Ovary (tissue), 9 donors: ENCODE data around the gene ENOX1. TPM values are rescaled to one million over a fixed set of nuclear protein-coding genes. Genes with fewer than 3 reads are reported as not detected.

Source experiments
- DNase-seq, 5 donors: peaks; one replicate each; pipeline ENCODE4 v3.0.0-alpha.2; 2019 to 2020
- H3K27ac ChIP-seq, 2 donors: fragments of 200-600 bp; one replicate each; pipeline versions ENCODE4 v1.5.1 to v1.8.0; 2019 to 2022
- H3K27me3 ChIP-seq: fragments of 200-600 bp; one replicate; pipeline ENCODE4 v1.8.0; 2022
- H3K36me3 ChIP-seq: fragments of 200-600 bp; sonication (generic); one replicate; pipeline ENCODE4 v1.5.1; 2019
- H3K4me1 ChIP-seq: one replicate; pipeline ENCODE4 v1.8.1; 2013; ENCODE audit warnings: mild to moderate bottlenecking, moderate library complexity; ENCODE audit not compliant: insufficient read depth
- H3K4me3 ChIP-seq: fragments of 200-600 bp; sonication (generic); one replicate; pipeline ENCODE4 v1.5.1; 2017
- H3K9me3 ChIP-seq, 2 donors: fragments of 200-600 bp in 1 of 2; sonication (generic) in 1 of 2; one replicate each; pipeline versions ENCODE4 v1.5.1 to v1.8.1; 2013 to 2019; ENCODE audit warnings: mild to moderate bottlenecking in 1 of 2, moderate library complexity in 1 of 2
- EP300 ChIP-seq: sonication (generic); formaldehyde crosslinking; IDR thresholded peaks from one replicate; pipeline ENCODE4 v1.6.1; 2017; ENCODE audit warnings: antibody characterized with exemption
- POLR2A ChIP-seq: fragments of 450-650 bp; IDR thresholded peaks from one replicate; pipeline ENCODE4 v1.6.1; 2017; ENCODE audit warnings: antibody characterized with exemption, mild to moderate bottlenecking, moderate library complexity
- WGBS, 3 donors: extraction: QIAGEN DNeasy Blood & Tissue Kit in 1 of 3; methylation state at CpG; one replicate each; pipeline versions ENCODE4 v1.1.5 to v1.1.7; 2013 to 2017; 5-methylcytosine and 5-hydroxymethylcytosine counted together
- intact Hi-C, 4 donors: fragments of 100-400 bp; cut with DNase I; formaldehyde crosslinking; loops; one replicate each; pipeline versions ENCODE4 v1.11.0 to v1.15.1; 2022 to 2023
- polyA plus RNA-seq, 2 donors: library from polyadenylated mRNA; stranded (reverse); fragments of 200-250 nt in 1 of 2; fragments of 350-450 nt in 1 of 2; fragmentation: Illumina TruSeq in 1 of 2; extraction: RNeasy Lipid Tissue Mini Kit (QIAGEN cat#74804) in 1 of 2; gene quantifications; one replicate each; pipeline ENCODE4 v1.2.3, GENCODE V29; 2013 to 2014
- total RNA-seq, 7 donors: library from RNA; depleted of rRNA in 2 of 7; stranded (reverse); fragments of >200 nt in 2 of 7; fragmentation: NEBNext Ultra II Directional in 3 of 7; extraction: Animal tissue kit (Norgen Biotek cat#: 25700) in 3 of 7; gene quantifications; one replicate each; pipeline versions ENCODE4 v1.1.0 to v1.2.4, GENCODE V29; 2016 to 2023
- TF ChIP-seq, protein P1 (sequence below), 3 donors: fragments of 450-650 bp in 2 of 3; fragments of 200-600 bp in 1 of 3; IDR thresholded peaks; one replicate each; pipeline versions ENCODE4 v1.5.1 to v1.8.0; 2016 to 2022; ENCODE audit warnings: antibody characterized with exemption in 3 of 3, mild to moderate bottlenecking in 1 of 3
- donor health status: DM: no; HTN: no; CAD: no; lungs with moderate emphysema.
- donor health status: DM: no; HTN: no; CAD: no.
- donor health status: Bipolar disorder and iron deficiency.
- donor health status: DM: yes; HTN: yes; CAD: no.
- donor health status: DM: no; HTN: no; CAD: no.
- donor health status: DM: yes; HTN: yes; CAD: no.

The ENOX1 gene
- total and polyA plus RNA-seq, 9 donors = 3.6 to 17.5 (median 7.8) TPM

DNA sequence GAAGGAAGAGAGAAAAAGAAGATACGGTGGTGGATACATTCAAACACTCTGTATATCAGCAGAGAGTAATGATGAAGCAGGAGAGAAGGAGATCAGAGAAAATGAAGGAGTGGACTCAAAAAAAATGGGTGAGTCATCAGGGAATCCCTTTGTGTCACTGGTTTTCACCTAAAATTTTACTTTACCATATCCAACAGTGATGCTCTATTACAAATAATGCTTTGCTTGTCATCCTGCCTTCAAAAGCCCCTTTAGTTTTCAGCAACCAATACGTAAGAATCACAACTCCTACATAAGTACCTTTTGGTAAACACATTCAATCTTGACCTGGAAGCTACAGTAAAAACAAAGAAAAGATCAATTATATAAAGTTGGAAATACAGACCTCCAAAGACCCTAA, 88.8 kb downstream of the ENOX1 start:
- Histone ChIP-seq H3K4me1 (no peaks in the 10 kb centered on the region), H3K4me3 (no peak overlapping the region), H3K27ac (no peak overlapping the region), H3K27me3 (no peaks in the 10 kb centered on the region), H3K9me3 (no peaks in the 10 kb centered on the region), H3K36me3 (no peaks in the 10 kb centered on the region)
- 89 to 91% (median 89%) methylated on average over 2 of the region's 2 CpGs for WGBS, 3 donors
- TF ChIP-seq POLR2A = no peak
- TF ChIP-seq, protein P1, sequence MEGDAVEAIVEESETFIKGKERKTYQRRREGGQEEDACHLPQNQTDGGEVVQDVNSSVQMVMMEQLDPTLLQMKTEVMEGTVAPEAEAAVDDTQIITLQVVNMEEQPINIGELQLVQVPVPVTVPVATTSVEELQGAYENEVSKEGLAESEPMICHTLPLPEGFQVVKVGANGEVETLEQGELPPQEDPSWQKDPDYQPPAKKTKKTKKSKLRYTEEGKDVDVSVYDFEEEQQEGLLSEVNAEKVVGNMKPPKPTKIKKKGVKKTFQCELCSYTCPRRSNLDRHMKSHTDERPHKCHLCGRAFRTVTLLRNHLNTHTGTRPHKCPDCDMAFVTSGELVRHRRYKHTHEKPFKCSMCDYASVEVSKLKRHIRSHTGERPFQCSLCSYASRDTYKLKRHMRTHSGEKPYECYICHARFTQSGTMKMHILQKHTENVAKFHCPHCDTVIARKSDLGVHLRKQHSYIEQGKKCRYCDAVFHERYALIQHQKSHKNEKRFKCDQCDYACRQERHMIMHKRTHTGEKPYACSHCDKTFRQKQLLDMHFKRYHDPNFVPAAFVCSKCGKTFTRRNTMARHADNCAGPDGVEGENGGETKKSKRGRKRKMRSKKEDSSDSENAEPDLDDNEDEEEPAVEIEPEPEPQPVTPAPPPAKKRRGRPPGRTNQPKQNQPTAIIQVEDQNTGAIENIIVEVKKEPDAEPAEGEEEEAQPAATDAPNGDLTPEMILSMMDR (IDR thresholded peaks at IDR 0.05) = no peak
- TF ChIP-seq EP300 = no peak
- intact Hi-C loops = no loop called here
- DNase-seq = no peak

DNA sequence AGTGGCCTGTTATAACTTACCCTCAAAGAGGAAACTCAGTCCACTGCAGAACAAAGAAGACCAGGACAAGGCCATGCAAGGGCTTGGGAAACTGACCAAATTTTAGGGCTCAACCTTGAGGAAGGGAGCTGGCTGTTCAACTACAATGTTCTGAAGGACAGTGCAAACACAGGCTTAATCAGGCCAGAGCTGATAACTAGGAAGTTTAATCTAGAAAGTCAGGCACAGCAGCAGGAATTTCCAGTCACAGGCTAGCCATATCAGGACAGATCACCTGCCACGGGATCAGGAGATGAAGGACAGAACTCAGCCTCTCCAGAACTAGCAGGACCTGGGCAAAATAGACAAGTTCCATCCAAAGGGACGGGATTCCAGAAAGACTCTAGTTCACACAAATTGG, 89.4 kb downstream of the ENOX1 start:
- DNase-seq = no peak
- no peaks in the 10 kb centered on the region for H3K27me3 ChIP-seq
- no peak overlapping the region for H3K4me3 ChIP-seq
- intact Hi-C loops = no loop called here
- no peaks in the 10 kb centered on the region for H3K4me1 ChIP-seq
- 82 to 87% (median 82%) methylated on average over 2 of the region's 2 CpGs for WGBS, 3 donors
- H3K36me3 ChIP-seq = no peaks in the 10 kb centered on the region
- TF ChIP-seq POLR2A (no peak), EP300 (no peak)
- TF ChIP-seq, protein P1 (IDR thresholded peaks at IDR 0.05) = no peak
- H3K9me3 ChIP-seq = no peaks in the 10 kb centered on the region
- H3K27ac ChIP-seq = no peak overlapping the region

DNA sequence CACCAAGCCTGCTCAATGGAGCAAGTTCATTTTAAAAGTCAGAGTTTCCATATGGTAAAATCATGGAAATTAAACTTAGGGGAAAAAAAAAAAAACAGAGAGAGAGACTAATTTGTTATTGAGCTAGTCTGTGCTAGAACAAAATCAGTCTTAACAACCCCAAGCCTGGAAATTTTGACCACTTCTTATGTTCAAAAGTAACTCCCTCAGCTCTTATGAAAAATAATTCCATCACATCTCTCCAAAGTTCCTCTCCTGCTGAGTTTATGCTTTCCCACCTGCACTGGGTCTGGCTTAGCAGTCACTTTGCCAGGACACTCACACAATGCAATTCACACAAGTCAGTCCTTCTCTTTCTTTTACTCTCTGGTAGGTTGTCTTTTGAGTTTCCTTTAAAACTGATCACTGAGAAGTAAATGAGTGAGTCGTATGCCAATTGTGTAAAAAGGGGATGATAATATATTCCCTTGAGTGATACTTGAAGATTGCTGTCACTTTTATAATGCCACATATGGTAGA, 92.6 kb downstream of the ENOX1 start:
- Histone ChIP-seq H3K4me1 (no peaks in the 10 kb centered on the region), H3K4me3 (no peak overlapping the region), H3K27ac (no peak overlapping the region), H3K9me3 (no peaks in the 10 kb centered on the region), H3K36me3 (no peaks in the 10 kb centered on the region), H3K27me3 (no peaks in the 10 kb centered on the region)
- intact Hi-C loops = no loop called here
- WGBS, 3 donors = 91 to 93% (median 92%) methylated on average over 1 of the region's 1 CpG
- TF ChIP-seq EP300 (no peak), POLR2A (no peak)
- TF ChIP-seq, protein P1 (IDR thresholded peaks at IDR 0.05) = no peak
- DNase-seq = no peak

DNA sequence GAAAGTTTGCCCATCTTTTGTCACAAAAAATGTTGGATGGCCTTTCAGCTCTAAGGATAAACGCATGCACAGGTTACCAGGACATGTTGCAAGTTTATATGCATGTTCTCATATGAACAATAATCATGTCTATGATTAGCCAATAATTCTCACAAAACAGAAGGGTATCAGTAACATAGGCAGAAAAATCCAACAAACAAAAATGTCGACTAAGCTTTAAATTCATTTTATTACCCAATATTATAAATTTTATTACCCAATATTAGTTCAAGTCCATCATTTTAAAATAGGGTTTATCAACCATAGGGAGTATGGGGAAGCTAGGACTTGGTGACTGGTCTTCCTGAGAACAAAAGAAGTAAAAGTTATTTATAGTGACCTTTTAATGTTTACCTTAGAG, 93.1 kb downstream of the ENOX1 start:
- H3K9me3 ChIP-seq = no peaks in the 10 kb centered on the region
- WGBS, 3 donors = 75 to 90% (median 76%) methylated on average over 2 of the region's 2 CpGs
- no peaks in the 10 kb centered on the region for H3K36me3 ChIP-seq
- H3K27me3 ChIP-seq = no peaks in the 10 kb centered on the region
- TF ChIP-seq EP300 = no peak
- TF ChIP-seq, protein P1 (IDR thresholded peaks at IDR 0.05) = no peak
- no peak for TF ChIP-seq POLR2A
- no peak overlapping the region for H3K27ac ChIP-seq
- H3K4me1 ChIP-seq = no peaks in the 10 kb centered on the region
- intact Hi-C loops = no loop called here
- DNase-seq = no peak
- no peak overlapping the region for H3K4me3 ChIP-seq
